Caco-2 (cell line): ENCODE measurements around the gene OR2L13. TPM values are rescaled to one million over a fixed set of nuclear protein-coding genes. Genes with fewer than 3 reads are reported as not detected.

Experiments used
- BruUV-seq: library from RNA; stranded (reverse); fragments of 400-500 nt; replicated peaks from 2 replicates; lab custom pipeline; 2021; lab: Mats Ljungman, UMichigan
- CTCF ChIA-PET: fragments of 300-600 bp; sonication (Branson Sonifier 250); formaldehyde crosslinking; loops from one replicate; lab custom pipeline; 2022; ENCODE audit warnings: antibody characterized with exemption; lab: Charles Lee
- POLR2A ChIA-PET: fragments of 300-600 bp; sonication (Branson Sonifier 250); formaldehyde crosslinking; loops from one replicate; lab custom pipeline; 2022; ENCODE audit warnings: antibody characterized with exemption; lab: Charles Lee
- DNase-seq, 2 experiments: peaks; one replicate each; pipeline versions ENCODE4 v3.0.0 to v3.0.0-alpha.2; 2020 to 2022
- H3K27me3 ChIP-seq: replicated peaks from 2 replicates; pipeline ENCODE4 v1.6.0; 2011; ENCODE audit warnings: low read length; ENCODE audit not compliant: control insufficient read depth, insufficient read depth
- H3K36me3 ChIP-seq: 2 replicates; pipeline ENCODE4 v1.5.1; 2011; ENCODE audit warnings: low read length; ENCODE audit not compliant: control insufficient read depth, insufficient read depth
- H3K4me1 ChIP-seq: fragments of 250-450 bp; sonication (Bioruptor Pico); 2 replicates; pipeline ENCODE4 v1.5.1; 2020; ENCODE audit warnings: mild to moderate bottlenecking
- H3K4me3 ChIP-seq: 2 replicates; pipeline ENCODE4 v1.5.1; 2011; ENCODE audit warnings: low read depth, mild to moderate bottlenecking, control low read depth, low read length
- H3K9me3 ChIP-seq: fragments of 250-450 bp; sonication (Bioruptor Pico); 2 replicates; pipeline ENCODE4 v1.5.1; 2020; ENCODE audit warnings: mild to moderate bottlenecking, moderate library complexity
- H3K27ac Mint-ChIP-seq: one replicate; pipeline ENCODE4 v1.8.0; 2022; ENCODE audit warnings: mixed read lengths; ENCODE audit not compliant: unreplicated experiment
- H3K27me3 Mint-ChIP-seq: one replicate; pipeline ENCODE4 v1.8.0; 2022; ENCODE audit warnings: mixed read lengths; ENCODE audit not compliant: insufficient read depth, unreplicated experiment
- H3K36me3 Mint-ChIP-seq: one replicate; pipeline ENCODE4 v1.8.0; 2022; ENCODE audit warnings: mild to moderate bottlenecking, mixed read lengths; ENCODE audit not compliant: insufficient read depth, unreplicated experiment
- H3K4me1 Mint-ChIP-seq: one replicate; pipeline ENCODE4 v1.8.0; 2022; ENCODE audit warnings: low read depth, mixed read lengths; ENCODE audit not compliant: unreplicated experiment
- H3K4me3 Mint-ChIP-seq: one replicate; pipeline ENCODE4 v1.8.0; 2022; ENCODE audit warnings: mild to moderate bottlenecking, moderate library complexity, mixed read lengths; ENCODE audit not compliant: unreplicated experiment
- H3K9me3 Mint-ChIP-seq: one replicate; pipeline ENCODE4 v1.8.0; 2022; ENCODE audit warnings: mixed read lengths; ENCODE audit not compliant: unreplicated experiment
- intact Hi-C: fragments of 100-400 bp; cut with micrococcal nuclease; formaldehyde crosslinking; loops from one replicate; pipeline ENCODE4 v1.10.0; 2022; ENCODE audit not compliant: unreplicated experiment
- total RNA-seq: library from RNA; stranded (reverse); gene quantifications from 2 replicates; pipeline ENCODE4 v1.2.3, GENCODE V29; 2022
- TF ChIP-seq, protein P1 (sequence below), 2 experiments: fragments of 200-600 bp in 1 of 2; IDR thresholded peaks; 1 replicate in 1 of 2; 2 replicates in 1 of 2; pipeline versions ENCODE4 v1.5.1 to v1.8.0; 2011 to 2022; ENCODE audit warnings: antibody characterized with exemption in 1 of 2, control low read depth in 1 of 2, inconsistent platforms in 1 of 2, low read depth in 1 of 2, low read length in 1 of 2, mild to moderate bottlenecking in 1 of 2, moderate library complexity in 1 of 2; ENCODE audit not compliant: insufficient read depth in 1 of 2, severe bottlenecking in 1 of 2, unreplicated experiment in 1 of 2

The OR2L13 gene
- total RNA-seq, 1 experiment from 2014 or later = not detected

DNA sequence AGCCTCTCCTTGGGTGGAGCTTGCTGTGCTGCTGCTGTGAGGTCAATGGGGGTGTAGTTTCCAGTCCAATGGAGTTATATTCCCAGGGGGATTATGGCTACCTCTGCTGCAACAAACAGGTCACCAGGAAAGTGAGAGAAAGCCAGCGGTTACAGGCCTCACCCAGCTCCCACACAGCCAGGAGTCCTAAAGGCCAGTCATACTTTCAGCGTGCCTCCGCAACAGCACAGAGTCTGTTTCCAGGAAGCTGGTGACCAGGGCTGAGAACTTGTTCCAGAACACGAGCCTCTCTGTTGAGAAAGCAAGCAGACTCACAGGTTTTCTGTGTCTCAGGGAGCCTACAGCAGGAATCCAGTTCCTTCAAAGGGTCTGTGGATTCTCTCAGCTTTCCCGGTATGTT is 32.7 kb downstream of the OR2L13 start:
- no peaks in the 10 kb centered on the region for H3K4me1 ChIP-seq
- no TSS peak for BruUV-seq
- CTCF ChIA-PET = no interaction called here
- no peaks in the 10 kb centered on the region for H3K27me3 ChIP-seq
- POLR2A ChIA-PET = no interaction called here
- H3K36me3 Mint-ChIP-seq = no peaks in the 10 kb centered on the region
- DNase-seq = no peak
- intact Hi-C loops = no loop called here
- TF ChIP-seq, protein P1, sequence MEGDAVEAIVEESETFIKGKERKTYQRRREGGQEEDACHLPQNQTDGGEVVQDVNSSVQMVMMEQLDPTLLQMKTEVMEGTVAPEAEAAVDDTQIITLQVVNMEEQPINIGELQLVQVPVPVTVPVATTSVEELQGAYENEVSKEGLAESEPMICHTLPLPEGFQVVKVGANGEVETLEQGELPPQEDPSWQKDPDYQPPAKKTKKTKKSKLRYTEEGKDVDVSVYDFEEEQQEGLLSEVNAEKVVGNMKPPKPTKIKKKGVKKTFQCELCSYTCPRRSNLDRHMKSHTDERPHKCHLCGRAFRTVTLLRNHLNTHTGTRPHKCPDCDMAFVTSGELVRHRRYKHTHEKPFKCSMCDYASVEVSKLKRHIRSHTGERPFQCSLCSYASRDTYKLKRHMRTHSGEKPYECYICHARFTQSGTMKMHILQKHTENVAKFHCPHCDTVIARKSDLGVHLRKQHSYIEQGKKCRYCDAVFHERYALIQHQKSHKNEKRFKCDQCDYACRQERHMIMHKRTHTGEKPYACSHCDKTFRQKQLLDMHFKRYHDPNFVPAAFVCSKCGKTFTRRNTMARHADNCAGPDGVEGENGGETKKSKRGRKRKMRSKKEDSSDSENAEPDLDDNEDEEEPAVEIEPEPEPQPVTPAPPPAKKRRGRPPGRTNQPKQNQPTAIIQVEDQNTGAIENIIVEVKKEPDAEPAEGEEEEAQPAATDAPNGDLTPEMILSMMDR (IDR thresholded peaks at IDR 0.05; ENCODE audit: insufficient read depth in 1 of 2, low read depth in 1 of 2, low read length in 1 of 2, severe bottlenecking in 1 of 2, unreplicated experiment in 1 of 2) = no peak
- H3K4me3 ChIP-seq = no peak overlapping the region
- H3K9me3 Mint-ChIP-seq = peaks cover 28% of the 10 kb centered on the region
- no peaks in the 10 kb centered on the region for H3K36me3 ChIP-seq
- no peak overlapping the region for H3K4me3 Mint-ChIP-seq
- H3K27ac Mint-ChIP-seq = no peak overlapping the region
- no peaks in the 10 kb centered on the region for H3K27me3 Mint-ChIP-seq
- H3K4me1 Mint-ChIP-seq = no peaks in the 10 kb centered on the region
- H3K9me3 ChIP-seq = no peaks in the 10 kb centered on the region

DNA sequence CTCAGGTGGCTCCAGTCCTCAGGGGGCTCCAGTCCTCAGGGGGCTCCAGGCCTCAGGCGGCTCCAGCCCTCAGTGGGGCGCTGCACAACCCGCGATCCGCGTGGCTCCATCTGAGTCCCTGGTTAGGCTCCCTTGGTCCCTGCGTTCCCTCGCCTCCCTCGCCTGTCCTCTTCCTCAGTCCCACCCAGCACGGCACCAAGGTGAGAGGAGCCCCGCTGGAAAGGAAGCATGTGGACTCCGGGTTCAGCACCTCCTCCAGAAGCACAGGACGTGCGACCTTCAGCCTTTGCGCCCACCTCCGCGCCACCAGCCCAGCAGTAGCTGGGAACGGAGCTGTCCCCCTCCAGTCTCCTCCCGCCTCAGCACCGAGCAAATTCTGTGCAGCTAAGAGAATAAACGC is 41.8 kb downstream of the OR2L13 start:
- no peaks in the 10 kb centered on the region for H3K36me3 ChIP-seq
- intact Hi-C loops = no loop called here
- H3K27ac Mint-ChIP-seq = no peak overlapping the region
- TF ChIP-seq, protein P1 (IDR thresholded peaks at IDR 0.05; ENCODE audit: insufficient read depth in 1 of 2, low read depth in 1 of 2, low read length in 1 of 2, severe bottlenecking in 1 of 2, unreplicated experiment in 1 of 2) = no peak
- no peaks in the 10 kb centered on the region for H3K4me1 Mint-ChIP-seq
- H3K4me1 ChIP-seq = no peaks in the 10 kb centered on the region
- ChIA-PET POLR2A (no interaction called here), CTCF (no interaction called here)
- no peaks in the 10 kb centered on the region for H3K27me3 ChIP-seq
- no peaks in the 10 kb centered on the region for H3K9me3 ChIP-seq
- H3K4me3 ChIP-seq = no peak overlapping the region
- H3K4me3 Mint-ChIP-seq = no peak overlapping the region
- no peaks in the 10 kb centered on the region for H3K27me3 Mint-ChIP-seq
- no peak for DNase-seq
- peaks cover 21% of the 10 kb centered on the region for H3K9me3 Mint-ChIP-seq
- BruUV-seq = no TSS peak
- H3K36me3 Mint-ChIP-seq = no peaks in the 10 kb centered on the region

DNA sequence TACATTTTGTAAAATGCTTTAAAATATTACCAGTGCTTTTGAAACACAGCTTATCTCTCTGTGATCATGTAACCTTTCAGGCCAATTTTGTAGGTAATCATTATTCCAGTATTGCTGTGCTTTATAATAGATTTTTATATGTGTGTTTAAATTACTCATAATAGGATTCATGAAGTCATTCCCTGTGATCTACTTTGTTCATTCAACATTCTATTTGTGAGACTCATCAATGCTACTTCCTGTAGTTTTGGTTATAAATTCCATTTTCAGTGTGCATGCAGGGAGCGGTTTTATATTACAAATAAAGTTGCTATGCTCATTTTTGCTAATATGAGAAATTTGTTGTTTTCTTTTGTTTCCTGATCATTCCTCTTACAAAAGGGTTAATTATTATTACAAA is 45.9 kb downstream of the OR2L13 start:
- CTCF ChIA-PET = no interaction called here
- no TSS peak for BruUV-seq
- H3K4me1 Mint-ChIP-seq = no peaks in the 10 kb centered on the region

More for the DNA sequence above, 45.9 kb downstream of the OR2L13 start:
- H3K36me3 ChIP-seq = no peaks in the 10 kb centered on the region
- Mint-ChIP-seq H3K27ac (no peak overlapping the region), H3K4me3 (no peak overlapping the region), H3K36me3 (no peaks in the 10 kb centered on the region), H3K27me3 (no peaks in the 10 kb centered on the region), H3K9me3 (no peaks in the 10 kb centered on the region)
- POLR2A ChIA-PET = no interaction called here
- H3K4me3 ChIP-seq = no peak overlapping the region
- H3K27me3 ChIP-seq = no peaks in the 10 kb centered on the region
- intact Hi-C loops = no loop called here
- H3K4me1 ChIP-seq = no peaks in the 10 kb centered on the region
- no peak for DNase-seq
- H3K9me3 ChIP-seq = no peaks in the 10 kb centered on the region
- TF ChIP-seq, protein P1 (IDR thresholded peaks at IDR 0.05; ENCODE audit: insufficient read depth in 1 of 2, low read depth in 1 of 2, low read length in 1 of 2, severe bottlenecking in 1 of 2, unreplicated experiment in 1 of 2) = no peak
